ENCODE data around the gene SLC6A20.

The SLC6A20 gene

GRCh38 chr3:45795882-45796765 lies at the start of gene SLC6A20:
TSS of gene SLC6A20 (minus strand) at chr3:45796536. CDS start at chr3:45796419, 117 bp downstream.
- DNase-seq, result no peak

GRCh38 chr3:45844616-45845015 lies 48.3 kb upstream of the SLC6A20 start:
- no peak for DNase-seq

GRCh38 chr3:45842851-45843625 lies 46.7 kb upstream of the SLC6A20 start:
- DNase-seq, result no peak

GRCh38 chr3:45841757-45842491 lies 45.6 kb upstream of the SLC6A20 start, which contains the start of gene LZTFL1:
TSS of gene LZTFL1 (minus strand) at chr3:45842119. CDS start at chr3:45841991, 128 bp downstream.
- DNase-seq, result peak; percentile 96

- DNase-seq, result no peak
These were observed 45.1 kb upstream of the SLC6A20 start for GRCh38 chr3:45841420-45841756.

- no peak for DNase-seq
These were observed 42.1 kb upstream of the SLC6A20 start for GRCh38 chr3:45838466-45838865.

GRCh38 chr3:45832699-45833098 lies 36.4 kb upstream of the SLC6A20 start:
- DNase-seq, result no peak

GRCh38 chr3:45830121-45830520 lies 33.8 kb upstream of the SLC6A20 start:
- DNase-seq, result no peak

- no peak for DNase-seq
These were observed 30.6 kb upstream of the SLC6A20 start for GRCh38 chr3:45826908-45827307.

GRCh38 chr3:45826321-45826720 lies 30.0 kb upstream of the SLC6A20 start:
- no peak for DNase-seq

GRCh38 chr3:45821127-45821526 lies 24.8 kb upstream of the SLC6A20 start:
- no peak for DNase-seq

- no peak for DNase-seq
These were observed 23.2 kb upstream of the SLC6A20 start for GRCh38 chr3:45819543-45819942.

- no peak for DNase-seq
These were observed 21.6 kb upstream of the SLC6A20 start for GRCh38 chr3:45817831-45818522.

GRCh38 chr3:45816544-45816943 lies 20.2 kb upstream of the SLC6A20 start:
- DNase-seq, result no peak

- DNase-seq, result no peak
These were observed 18.0 kb upstream of the SLC6A20 start for GRCh38 chr3:45814322-45814721.

GRCh38 chr3:45807681-45808540 lies 11.6 kb upstream of the SLC6A20 start:
- DNase-seq, result no peak

GRCh38 chr3:45807133-45807532 lies 10.8 kb upstream of the SLC6A20 start:
- no peak for DNase-seq

GRCh38 chr3:45806072-45806471 lies 9.7 kb upstream of the SLC6A20 start:
- no peak for DNase-seq

GRCh38 chr3:45803252-45803935 lies 7.1 kb upstream of the SLC6A20 start:
- no peak for DNase-seq

- no peak for DNase-seq
These were observed 5.8 kb upstream of the SLC6A20 start for GRCh38 chr3:45802146-45802545.

GRCh38 chr3:45800611-45801010 lies 4.3 kb upstream of the SLC6A20 start:
- no peak for DNase-seq
